H9 (cell line): ENCODE results near the gene PSMD1. TPM values are rescaled to one million over a fixed set of nuclear protein-coding genes. Genes with fewer than 3 reads are reported as not detected.
A peak's percentile ranks its signal among the peaks of the same experiment; 100 is the strongest.

Source experiments
- DNase-seq: peaks from one replicate; pipeline ENCODE4 v3.0.0-alpha.2; 2017
- H2AFZ ChIP-seq: one replicate; pipeline ENCODE4 v1.6.1; 2013; ENCODE audit warnings: mild to moderate bottlenecking, low read length, control low read depth, moderate library complexity
- H2AK5ac ChIP-seq: 2 replicates; pipeline ENCODE4 v1.6.1; 2013; ENCODE audit warnings: low read length, control low read depth, mixed read lengths; ENCODE audit not compliant: insufficient read length
- H2BK120ac ChIP-seq: one replicate; pipeline ENCODE4 v1.6.1; 2013; ENCODE audit warnings: low read depth, mild to moderate bottlenecking, low read length, control low read depth, inconsistent platforms; ENCODE audit not compliant: poor library complexity, severe bottlenecking
- H2BK12ac ChIP-seq: 2 replicates; pipeline ENCODE4 v1.6.1; 2013; ENCODE audit warnings: low read length, control low read depth, mixed read lengths, low read depth; ENCODE audit not compliant: insufficient read length
- H2BK15ac ChIP-seq: 2 replicates; pipeline ENCODE4 v1.6.1; 2013; ENCODE audit warnings: low read depth, low read length, control low read depth
- H2BK20ac ChIP-seq: one replicate; pipeline ENCODE4 v1.6.1; 2013; ENCODE audit warnings: low read depth, mild to moderate bottlenecking, low read length, control low read depth, inconsistent platforms; ENCODE audit not compliant: poor library complexity, severe bottlenecking
- H2BK5ac ChIP-seq: 2 replicates; pipeline ENCODE4 v1.6.1; 2013; ENCODE audit warnings: low read length, control low read depth, mixed read lengths; ENCODE audit not compliant: insufficient read length
- H3K14ac ChIP-seq: 2 replicates; pipeline ENCODE4 v1.6.1; 2013; ENCODE audit warnings: low read length, control low read depth; ENCODE audit not compliant: insufficient read depth
- H3K18ac ChIP-seq: 2 replicates; pipeline ENCODE4 v1.6.1; 2013; ENCODE audit warnings: low read depth, mild to moderate bottlenecking, mixed read lengths, low read length, control low read depth; ENCODE audit not compliant: insufficient read length
- H3K23ac ChIP-seq: 2 replicates; pipeline ENCODE4 v1.6.1; 2013; ENCODE audit warnings: low read length, control low read depth, mixed read lengths, low read depth; ENCODE audit not compliant: insufficient read length
- H3K23me2 ChIP-seq: 2 replicates; pipeline ENCODE4 v1.6.1; 2013; ENCODE audit warnings: low read depth, mild to moderate bottlenecking, mixed read lengths, low read length, control low read depth; ENCODE audit not compliant: insufficient read length, poor library complexity, severe bottlenecking
- H3K27ac ChIP-seq: 2 replicates; pipeline ENCODE4 v1.5.1; 2013; ENCODE audit warnings: low read length, control low read depth, mixed read lengths, low read depth; ENCODE audit not compliant: insufficient read length
- H3K27me3 ChIP-seq: 2 replicates; pipeline ENCODE4 v1.6.1; 2013; ENCODE audit warnings: low read length, control low read depth, inconsistent platforms; ENCODE audit not compliant: insufficient read depth
- H3K4ac ChIP-seq: 2 replicates; pipeline ENCODE4 v1.6.1; 2013; ENCODE audit warnings: low read depth, mild to moderate bottlenecking, control low read depth, inconsistent platforms, low read length, moderate library complexity
- H3K4me1 ChIP-seq: 2 replicates; pipeline ENCODE4 v1.6.1; 2013; ENCODE audit warnings: low read length, control low read depth, inconsistent platforms; ENCODE audit not compliant: insufficient read depth
- H3K4me2 ChIP-seq: 2 replicates; pipeline ENCODE4 v1.6.1; 2013; ENCODE audit warnings: low read length, control low read depth, mixed read lengths; ENCODE audit not compliant: insufficient read length, insufficient read depth
- H3K56ac ChIP-seq: 2 replicates; pipeline ENCODE4 v1.6.1; 2013; ENCODE audit warnings: low read depth, mild to moderate bottlenecking, mixed read lengths, low read length, control low read depth; ENCODE audit not compliant: insufficient read length
- H3K79me1 ChIP-seq: 2 replicates; pipeline ENCODE4 v1.6.1; 2013; ENCODE audit warnings: low read depth, mild to moderate bottlenecking, moderate library complexity, low read length, control low read depth, inconsistent platforms; ENCODE audit not compliant: insufficient read depth, poor library complexity, severe bottlenecking
- H3K79me2 ChIP-seq: 2 replicates; pipeline ENCODE4 v1.6.1; 2013; ENCODE audit warnings: low read length, control low read depth, inconsistent platforms; ENCODE audit not compliant: insufficient read depth
- H3K9ac ChIP-seq: 2 replicates; pipeline ENCODE4 v1.6.1; 2013; ENCODE audit warnings: low read length, control low read depth, mixed read lengths; ENCODE audit not compliant: insufficient read length; ENCODE audit errors: extremely low read depth
- H3K9me3 ChIP-seq: one replicate; pipeline ENCODE4 v1.6.1; 2013; ENCODE audit warnings: low read depth, low read length, inconsistent platforms; ENCODE audit not compliant: control insufficient read depth
- H3T11ph ChIP-seq: one replicate; pipeline ENCODE4 v1.6.1; 2013; ENCODE audit warnings: mild to moderate bottlenecking, low read length, control low read depth, inconsistent platforms
- H4K20me1 ChIP-seq: one replicate; pipeline ENCODE4 v1.6.1; 2013; ENCODE audit not compliant: control insufficient read depth, insufficient read length, insufficient read depth
- H4K5ac ChIP-seq: 2 replicates; pipeline ENCODE4 v1.6.1; 2013; ENCODE audit warnings: low read depth, mild to moderate bottlenecking, mixed read lengths, low read length, control low read depth; ENCODE audit not compliant: insufficient read length
- H4K8ac ChIP-seq: replicated peaks from 2 replicates; pipeline ENCODE4 v1.6.1; 2013; ENCODE audit warnings: low read length, control low read depth, mixed read lengths, low read depth; ENCODE audit not compliant: insufficient read length
- H4K91ac ChIP-seq: 2 replicates; pipeline ENCODE4 v1.6.1; 2013; ENCODE audit warnings: low read depth, mild to moderate bottlenecking, moderate library complexity, mixed read lengths, low read length, control low read depth; ENCODE audit not compliant: insufficient read length
- H3K27ac Mint-ChIP-seq, 3 experiments: 2 replicates in 2 of 3; 3 replicates in 1 of 3; pipeline ENCODE4 v1.8.0; 2020 to 2021; ENCODE audit warnings: mixed read lengths in 3 of 3, mild to moderate bottlenecking in 1 of 3, moderate library complexity in 1 of 3
- H3K27me3 Mint-ChIP-seq: 2 replicates; pipeline ENCODE4 v1.8.0; 2021; ENCODE audit warnings: low read depth, mild to moderate bottlenecking, moderate library complexity, mixed read lengths
- H3K36me3 Mint-ChIP-seq, 3 experiments: 2 replicates in 2 of 3; 3 replicates in 1 of 3; pipeline ENCODE4 v1.8.0; 2020 to 2021; ENCODE audit warnings: low read depth in 3 of 3, mixed read lengths in 3 of 3; ENCODE audit not compliant: insufficient read depth in 1 of 3
- H3K4me1 Mint-ChIP-seq, 2 experiments: 2 replicates each; pipeline ENCODE4 v1.8.0; 2020; ENCODE audit warnings: mixed read lengths in 2 of 2
- H3K4me3 Mint-ChIP-seq, 2 experiments: 2 replicates in 1 of 2; 3 replicates in 1 of 2; pipeline ENCODE4 v1.8.0; 2020 to 2021; ENCODE audit warnings: mild to moderate bottlenecking in 2 of 2, mixed read lengths in 2 of 2, moderate library complexity in 1 of 2
- H3K9me3 Mint-ChIP-seq, 2 experiments: 2 replicates in 1 of 2; 3 replicates in 1 of 2; pipeline ENCODE4 v1.8.0; 2020; ENCODE audit warnings: mild to moderate bottlenecking in 2 of 2, mixed read lengths in 2 of 2, moderate library complexity in 1 of 2
- CTCF ChIP-seq: fragments of 200-600 bp; sonication (generic); conservative IDR thresholded peaks from 3 replicates; pipeline ENCODE4 v1.8.0; 2021; ENCODE audit warnings: antibody characterized with exemption, mild to moderate bottlenecking
- WGBS: extraction: QIAGEN DNeasy Blood & Tissue Kit; methylation state at CpG from one replicate; pipeline ENCODE4 v1.1.7; 2013; ENCODE audit warnings: missing lambda C conversion rate, low lambda C conversion rate, mixed read lengths; ENCODE audit not compliant: insufficient read length; ENCODE audit errors: extremely low coverage; 5-methylcytosine and 5-hydroxymethylcytosine counted together
- total RNA-seq: library from RNA; stranded (reverse); gene quantifications from 2 replicates; pipeline ENCODE4 v1.2.1, GENCODE V29; 2021

PSMD1 gene
- total RNA-seq, 1 experiment from 2014 or later: 166 TPM

DNA sequence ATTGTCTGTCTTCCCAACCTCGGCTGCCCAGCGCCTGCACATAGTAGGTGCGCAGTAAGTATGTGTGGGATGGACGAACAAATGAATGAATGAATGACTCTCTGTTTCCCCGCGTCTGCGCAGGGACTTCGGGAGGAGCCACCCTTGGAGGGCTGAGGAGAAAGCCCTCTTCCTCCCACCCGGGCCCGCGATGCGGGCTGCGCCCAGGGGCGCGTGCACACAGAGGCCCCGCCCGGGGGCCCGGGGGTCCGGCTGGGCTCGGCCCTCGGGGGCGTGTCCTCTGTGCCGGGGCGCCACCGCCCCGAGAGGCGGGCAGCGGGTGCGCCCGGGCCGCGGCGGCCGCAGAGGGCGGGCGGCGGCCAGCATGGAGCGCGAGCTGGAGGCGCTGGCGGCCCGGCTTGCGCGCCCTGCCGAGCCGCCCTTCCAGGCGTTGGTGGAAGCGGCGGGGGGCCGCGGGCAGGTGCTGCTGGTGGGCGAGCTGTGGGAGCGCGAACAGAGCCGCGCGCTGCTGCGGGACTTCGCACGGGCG, 19.4 kb upstream of the PSMD1 start, which contains the start of gene C2orf72:
Gene C2orf72, plus strand, starts transcription at position 322 of the 529 bp plus-strand sequence. Its CDS starts 43 bp downstream, at position 365.
- Mint-ChIP-seq H3K4me1 (peaks cover 8 to 15% of the 10 kb centered on the region in 2 experiments; a peak in 3 of 4 replicates), H3K27ac (no peak within 1 kb of the TSS), H3K4me3 (peak within 1 kb of the TSS; percentile 54 to 84), H3K27me3 (peaks cover 86% of the 10 kb centered on the region), H3K9me3 (no peaks in the 10 kb centered on the region), H3K36me3 (no peaks in the 10 kb centered on the region)
- Histone ChIP-seq H4K91ac (no peak within 1 kb of the TSS), H3K14ac (no peak within 1 kb of the TSS), H2BK15ac (no peak within 1 kb of the TSS), H2BK5ac (no peak within 1 kb of the TSS), H3T11ph (no peak within 1 kb of the TSS), H3K18ac (no peak within 1 kb of the TSS), H3K27me3 (peaks cover 25% of the 10 kb centered on the region), H4K8ac (no peak within 1 kb of the TSS), H3K4me2 (peak within 1 kb of the TSS; percentile 78), H3K56ac (no peak within 1 kb of the TSS), H3K79me1 (no peaks in the 10 kb centered on the region), H3K27ac (no peak within 1 kb of the TSS), H3K23ac (no peak within 1 kb of the TSS), H3K9me3 (no peaks in the 10 kb centered on the region), H2AK5ac (no peak within 1 kb of the TSS), H3K9ac (no peak within 1 kb of the TSS), H3K23me2 (peaks cover 10% of the 10 kb centered on the region), H2AFZ (no peak within 1 kb of the TSS), H2BK120ac (no peak within 1 kb of the TSS), H2BK12ac (no peak within 1 kb of the TSS), H3K4ac (no peak within 1 kb of the TSS), H4K5ac (no peak within 1 kb of the TSS), H3K4me1 (no peaks in the 10 kb centered on the region; the same call in 1 of the 2 replicates), H4K20me1 (no peaks in the 10 kb centered on the region), H2BK20ac (no peak within 1 kb of the TSS), H3K79me2 (no peaks in the 10 kb centered on the region)
- no CpG with 5 or more reads among the region's 61 CpGs for WGBS
- TF ChIP-seq CTCF: no peak
- DNase-seq: no peak
